Neural cell (in vitro differentiated cells): ENCODE measurements around the gene ITGA3. TPM values are rescaled to one million over a fixed set of nuclear protein-coding genes. Genes with fewer than 3 reads are reported as not detected.

ENCODE experiments used
- H2AFZ ChIP-seq: fragments of 200-600, 300-800 bp; sonication (generic), shearing (Covaris generic); 2 replicates; pipeline ENCODE4 v1.6.0; 2014; ENCODE audit warnings: low read depth, mild to moderate bottlenecking, antibody characterized with exemption, low read length, moderate library complexity
- H3F3A ChIP-seq: fragments of 200-600 bp; shearing (Covaris generic); 2 replicates; pipeline ENCODE4 v1.6.1; 2016; ENCODE audit warnings: mild to moderate bottlenecking, moderate library complexity, mixed read lengths, antibody characterized with exemption, low read length; ENCODE audit not compliant: insufficient read depth, poor library complexity, severe bottlenecking
- H3K27ac ChIP-seq: fragments of 200-600, 300-800 bp; sonication (generic), shearing (Covaris generic); 2 replicates; pipeline ENCODE4 v1.5.1; 2014; ENCODE audit warnings: mild to moderate bottlenecking, low read length, moderate library complexity
- H3K27me3 ChIP-seq: fragments of 300-800, 200-600 bp; sonication (generic), shearing (Covaris generic); 2 replicates; pipeline ENCODE4 v1.6.0; 2014; ENCODE audit warnings: mild to moderate bottlenecking, low read depth, low read length, moderate library complexity; ENCODE audit not compliant: insufficient read depth
- H3K36me3 ChIP-seq: fragments of 300-800, 200-600 bp; sonication (generic), shearing (Covaris generic); 2 replicates; pipeline ENCODE4 v1.5.1; 2014; ENCODE audit warnings: mild to moderate bottlenecking, antibody characterized with exemption, low read length, moderate library complexity; ENCODE audit not compliant: insufficient read depth
- H3K4me2 ChIP-seq: fragments of 300-800, 200-600 bp; sonication (generic), shearing (Covaris generic); 2 replicates; pipeline ENCODE4 v1.6.0; 2014; ENCODE audit warnings: mild to moderate bottlenecking, low read length
- H3K4me3 ChIP-seq: fragments of 300-800, 200-600 bp; sonication (generic), shearing (Covaris generic); 2 replicates; pipeline ENCODE4 v1.5.1; 2014; ENCODE audit warnings: mild to moderate bottlenecking, low read length, moderate library complexity
- H3K79me2 ChIP-seq: fragments of 200-600 bp; shearing (Covaris generic); replicated peaks from 2 replicates; pipeline ENCODE4 v1.6.0; 2014; ENCODE audit warnings: mild to moderate bottlenecking, low read length, moderate library complexity; ENCODE audit not compliant: insufficient read depth
- H3K9ac ChIP-seq: fragments of 300-800, 200-600 bp; sonication (generic), shearing (Covaris generic); 2 replicates; pipeline ENCODE4 v1.6.1; 2016; ENCODE audit warnings: mild to moderate bottlenecking, low read length, mixed read lengths
- H3K9me2 ChIP-seq: fragments of 200-600 bp; shearing (Covaris generic); 2 replicates; pipeline ENCODE4 v1.6.1; 2016; ENCODE audit warnings: mild to moderate bottlenecking, low read length, mixed read lengths; ENCODE audit not compliant: insufficient read depth
- H3K9me3 ChIP-seq: fragments of 200-600, 300-800 bp; sonication (generic), shearing (Covaris generic); 2 replicates; pipeline ENCODE4 v1.6.1; 2016; ENCODE audit warnings: mild to moderate bottlenecking, mixed run types, low read length, moderate library complexity, mixed read lengths
- H4K20me1 ChIP-seq: fragments of 200-600 bp; shearing (Covaris generic); 2 replicates; pipeline ENCODE4 v1.6.1; 2016; ENCODE audit warnings: mild to moderate bottlenecking, mixed run types; ENCODE audit not compliant: insufficient read depth
- CTCF ChIP-seq: fragments of 450-650 bp; IDR thresholded peaks from 2 replicates; pipeline ENCODE4 v1.5.1; 2014; ENCODE audit warnings: antibody characterized with exemption, mild to moderate bottlenecking, moderate library complexity; ENCODE audit not compliant: poor library complexity, severe bottlenecking
- EP300 ChIP-seq: fragments of 450-650 bp; conservative IDR thresholded peaks from 2 replicates; pipeline ENCODE4 v1.6.1; 2014; ENCODE audit warnings: antibody characterized with exemption, mild to moderate bottlenecking, moderate library complexity; ENCODE audit not compliant: poor library complexity, severe bottlenecking
- EZH2 ChIP-seq: fragments of 200-600, 300-800 bp; shearing (Covaris generic), sonication (generic); IDR thresholded peaks from 2 replicates; pipeline ENCODE4 v1.6.1; 2014; ENCODE audit warnings: antibody characterized with exemption, low read length, borderline replicate concordance, mild to moderate bottlenecking; ENCODE audit not compliant: insufficient read depth, poor library complexity, severe bottlenecking
- MXI1 ChIP-seq: fragments of 450-650 bp; conservative IDR thresholded peaks from 2 replicates; pipeline ENCODE4 v1.6.1; 2014; ENCODE audit warnings: antibody characterized with exemption, mild to moderate bottlenecking; ENCODE audit not compliant: poor library complexity, severe bottlenecking
- POLR2AphosphoS5 ChIP-seq: IDR thresholded peaks from 2 replicates; pipeline ENCODE4 v1.6.1; 2012
- RAD21 ChIP-seq: fragments of 450-650 bp; conservative IDR thresholded peaks from 2 replicates; pipeline ENCODE4 v1.6.1; 2014; ENCODE audit warnings: antibody characterized with exemption, mild to moderate bottlenecking, moderate library complexity
- REST ChIP-seq: IDR thresholded peaks from 2 replicates; pipeline ENCODE4 v1.6.1; 2012; ENCODE audit warnings: borderline replicate concordance
- SMC3 ChIP-seq: fragments of 450-650 bp; conservative IDR thresholded peaks from 2 replicates; pipeline ENCODE4 v1.6.1; 2014; ENCODE audit warnings: antibody characterized with exemption, mild to moderate bottlenecking, moderate library complexity; ENCODE audit not compliant: poor library complexity
- TAF1 ChIP-seq: IDR thresholded peaks from 2 replicates; pipeline ENCODE4 v1.6.1; 2012; ENCODE audit warnings: low read depth
- polyA plus RNA-seq: library from polyadenylated mRNA; depleted of rRNA; stranded (reverse); fragments of >200 nt; gene quantifications from 2 replicates; pipeline ENCODE4 v1.2.3, GENCODE V29; 2014

Gene ITGA3
- polyA plus RNA-seq, 1 donor from 2014 or later = 33.0 TPM

- Histone ChIP-seq H3F3A (peaks cover 4% of the 10 kb centered on the region), H3K36me3 (no peaks in the 10 kb centered on the region), H3K9me2 (no peaks in the 10 kb centered on the region), H3K27me3 (no peaks in the 10 kb centered on the region), H3K27ac (no peak overlapping the region), H3K4me3 (no peak overlapping the region), H3K9ac (no peak overlapping the region), H3K79me2 (no peaks in the 10 kb centered on the region), H2AFZ (no peak overlapping the region), H3K4me2 (no peak overlapping the region), H4K20me1 (no peaks in the 10 kb centered on the region), H3K9me3 (no peaks in the 10 kb centered on the region)
- TF ChIP-seq TAF1 (no peak), EP300 (no peak), POLR2AphosphoS5 (no peak), CTCF (no peak), REST (no peak), EZH2 (no peak), RAD21 (no peak), MXI1 (no peak), SMC3 (no peak)
These were observed 5.4 kb upstream of the ITGA3 start for GRCh38 chr17:50050431-50051032.

- Histone ChIP-seq H3K27ac (no peak overlapping the region), H3K9ac (no peak overlapping the region), H3F3A (peaks cover 4% of the 10 kb centered on the region), H3K36me3 (no peaks in the 10 kb centered on the region), H3K27me3 (no peaks in the 10 kb centered on the region), H4K20me1 (no peaks in the 10 kb centered on the region), H3K9me3 (no peaks in the 10 kb centered on the region), H2AFZ (no peak overlapping the region), H3K4me3 (no peak overlapping the region), H3K4me2 (no peak overlapping the region), H3K79me2 (no peaks in the 10 kb centered on the region), H3K9me2 (no peaks in the 10 kb centered on the region)
- TF ChIP-seq CTCF = no peak
- no peak for TF ChIP-seq REST
- TF ChIP-seq TAF1 = no peak
- no peak for TF ChIP-seq RAD21
- TF ChIP-seq POLR2AphosphoS5 = no peak
- TF ChIP-seq MXI1 = no peak
- no peak for TF ChIP-seq EP300
- TF ChIP-seq EZH2 = no peak
- no peak for TF ChIP-seq SMC3
These were observed 4.8 kb upstream of the ITGA3 start for GRCh38 chr17:50051082-50051576.
